B cell (primary cell): ENCODE data around the gene HBS1L. TPM values are rescaled to one million over a fixed set of nuclear protein-coding genes. Genes with fewer than 3 reads are reported as not detected.

Experiments used
- ATAC-seq: fragments of 200-7000 bp; cut with Tn5 transposase; one replicate; pipeline ENCODE4 v1.10.0; 2021; ENCODE audit warnings: low read depth, mild to moderate bottlenecking, moderate number of reproducible peaks, moderate library complexity
- CTCF ChIA-PET: fragments of 350-600 bp; sonication (Branson Sonifier 250); formaldehyde crosslinking; loops from one replicate; lab custom pipeline; 2021; ENCODE audit warnings: antibody characterized with exemption, inconsistent platforms; lab: Charles Lee
- POLR2A ChIA-PET: fragments of 350-600 bp; sonication (Branson Sonifier 250); formaldehyde crosslinking; loops from one replicate; lab custom pipeline; 2021; ENCODE audit warnings: antibody characterized with exemption; lab: Charles Lee
- DNase-seq: peaks from one replicate; pipeline ENCODE4 v3.0.0; 2013
- H2AFZ ChIP-seq: 2 replicates; pipeline ENCODE4 v1.6.1; 2012; ENCODE audit warnings: mild to moderate bottlenecking, low read depth, low read length; ENCODE audit not compliant: insufficient read depth, poor library complexity, severe bottlenecking
- H3K27ac ChIP-seq, 2 donors: 1 replicate in 1 of 2; 2 replicates in 1 of 2; pipeline ENCODE4 v1.5.1; 2012 to 2013; ENCODE audit warnings: low read length in 2 of 2, mild to moderate bottlenecking in 2 of 2, moderate library complexity in 1 of 2
- H3K27me3 ChIP-seq, 4 experiments: fragments of 200-600 bp in 1 of 4; sonication (generic) in 1 of 4; replicated peaks in 1 of 4; 1 replicate in 2 of 4; 2 replicates in 2 of 4; pipeline versions ENCODE4 v1.6.1 to v1.7.0; 2013 to 2016; ENCODE audit warnings: low read length in 3 of 4, mild to moderate bottlenecking in 2 of 4, mixed read lengths in 1 of 4, moderate library complexity in 1 of 4; ENCODE audit not compliant: insufficient read depth in 4 of 4, control insufficient read depth in 3 of 4; ENCODE audit errors: control extremely low read depth in 1 of 4
- H3K36me3 ChIP-seq, 2 experiments: replicated peaks in 1 of 2; 1 replicate in 1 of 2; 2 replicates in 1 of 2; pipeline versions ENCODE4 v1.6.1 to v1.7.1; 2013; ENCODE audit warnings: low read length in 1 of 2; ENCODE audit not compliant: insufficient read depth in 2 of 2, control insufficient read depth in 1 of 2; ENCODE audit errors: control extremely low read depth in 1 of 2, extremely low read depth in 1 of 2
- H3K4me1 ChIP-seq, 2 donors: fragments of 200-600 bp in 1 of 2; sonication (generic) in 1 of 2; 1 replicate in 1 of 2; 2 replicates in 1 of 2; pipeline versions ENCODE4 v1.5.1 to v1.6.1; 2013 to 2017; ENCODE audit warnings: low read length in 2 of 2; ENCODE audit not compliant: control insufficient read depth in 2 of 2, insufficient read depth in 2 of 2
- H3K4me2 ChIP-seq: replicated peaks from 2 replicates; pipeline ENCODE3; 2012; ENCODE audit warnings: mild to moderate bottlenecking, low read depth, low read length; ENCODE audit not compliant: poor library complexity, severe bottlenecking
- H3K4me3 ChIP-seq, 5 experiments: fragments of 200-600 bp in 1 of 5; sonication (generic) in 1 of 5; 1 replicate in 3 of 5; 2 replicates in 2 of 5; pipeline versions ENCODE4 v1.5.1 to v1.7.0; 2011 to 2016; ENCODE audit warnings: low read length in 4 of 5, mild to moderate bottlenecking in 4 of 5, low read depth in 2 of 5, control low read depth in 1 of 5, moderate library complexity in 1 of 5; ENCODE audit not compliant: insufficient read depth in 1 of 5; ENCODE audit errors: control extremely low read depth in 1 of 5, extremely low read depth in 1 of 5
- H3K79me2 ChIP-seq: fragments of 200-600 bp; sonication (generic); one replicate; pipeline ENCODE4 v1.6.0; 2016; ENCODE audit warnings: low read length; ENCODE audit not compliant: control insufficient read depth, insufficient read depth
- H3K9ac ChIP-seq: fragments of 200-600 bp; sonication (generic); 2 replicates; pipeline ENCODE4 v1.6.1; 2017; ENCODE audit warnings: mild to moderate bottlenecking, low read length, moderate library complexity
- H3K9me3 ChIP-seq, 3 donors: one replicate each; pipeline versions ENCODE4 v1.6.1 to v1.7.1; 2013; ENCODE audit warnings: low read length in 2 of 3; ENCODE audit not compliant: control insufficient read depth in 2 of 3, insufficient read depth in 1 of 3; ENCODE audit errors: control extremely low read depth in 1 of 3
- H4K20me1 ChIP-seq: 2 replicates; pipeline ENCODE4 v1.6.0; 2012; ENCODE audit warnings: mild to moderate bottlenecking, low read length; ENCODE audit not compliant: insufficient read depth, control insufficient read depth, poor library complexity, severe bottlenecking
- H3K27ac Mint-ChIP-seq: one replicate; pipeline ENCODE4 v1.8.0; 2021; ENCODE audit warnings: mixed read lengths
- H3K27me3 Mint-ChIP-seq: one replicate; pipeline ENCODE4 v1.8.0; 2021; ENCODE audit warnings: mixed read lengths
- H3K4me1 Mint-ChIP-seq: one replicate; pipeline ENCODE4 v1.8.0; 2021; ENCODE audit warnings: mixed read lengths
- H3K4me3 Mint-ChIP-seq: one replicate; pipeline ENCODE4 v1.8.0; 2021; ENCODE audit warnings: mixed read lengths
- H3K9me3 Mint-ChIP-seq: one replicate; pipeline ENCODE4 v1.8.0; 2022; ENCODE audit warnings: mixed read lengths; ENCODE audit not compliant: insufficient read depth
- CTCF ChIP-seq: fragments of 200-600 bp; IDR thresholded peaks from one replicate; pipeline ENCODE4 v1.8.0; 2022; ENCODE audit warnings: antibody characterized with exemption, mild to moderate bottlenecking
- EZH2 ChIP-seq: IDR thresholded peaks from 2 replicates; pipeline ENCODE4 v1.6.1; 2012; ENCODE audit warnings: borderline replicate concordance, low read depth, mild to moderate bottlenecking, moderate library complexity, low read length; ENCODE audit not compliant: insufficient read depth, poor library complexity, severe bottlenecking
- WGBS: methylation state at CpG from one replicate; pipeline ENCODE4 v1.1.5; 2013; ENCODE audit warnings: missing lambda C conversion rate; ENCODE audit not compliant: insufficient coverage; 5-methylcytosine and 5-hydroxymethylcytosine counted together
- intact Hi-C: fragments of 100-400 bp; cut with micrococcal nuclease; formaldehyde crosslinking; loops from one replicate; pipeline ENCODE4 v1.10.0; 2022
- polyA plus RNA-seq: library from polyadenylated mRNA; depleted of rRNA; stranded (reverse); fragments of >200 nt; gene quantifications from 2 replicates; pipeline ENCODE4 v1.2.3, GENCODE V29; 2012
- total RNA-seq, 2 donors: library from RNA; stranded (reverse); fragments of 120-200 nt in 1 of 2; gene quantifications; 1 replicate in 1 of 2; 2 replicates in 1 of 2; pipeline versions ENCODE4 v1.2.3 to v1.2.4, GENCODE V29; 2013 to 2022

Gene HBS1L
- total and polyA plus RNA-seq, 2 donors (not counting 1 experiment from before 2014, with no cell fraction given), result 10.3 to 58.2 TPM

- peaks cover 12% of the 10 kb centered on the region for H3K4me1 Mint-ChIP-seq
- no peak for ATAC-seq
- no peak overlapping the region for H3K4me3 ChIP-seq
- H3K79me2 ChIP-seq, result peaks cover 16% of the 10 kb centered on the region
- H3K9me3 ChIP-seq, result no peaks in the 10 kb centered on the region
- no peak overlapping the region for H3K9ac ChIP-seq
- no peaks in the 10 kb centered on the region for H3K27me3 ChIP-seq
- no peak overlapping the region for H3K27ac ChIP-seq
- no peak overlapping the region for H2AFZ ChIP-seq
- TF ChIP-seq CTCF (no peak), EZH2 (no peak)
- H3K36me3 ChIP-seq, result peaks cover 0 to 3% of the 10 kb centered on the region in 2 experiments
- POLR2A ChIA-PET, result no interaction called here
- no peak for DNase-seq
- H4K20me1 ChIP-seq, result no peaks in the 10 kb centered on the region
- no peak overlapping the region for H3K4me2 ChIP-seq
- CTCF ChIA-PET, result no interaction called here
- no peaks in the 10 kb centered on the region for H3K4me1 ChIP-seq
- WGBS, result 88% methylated on average over 1 of the region's 2 CpGs
- no peak overlapping the region for H3K4me3 Mint-ChIP-seq
- H3K9me3 Mint-ChIP-seq, result no peaks in the 10 kb centered on the region
- intact Hi-C loops, result no loop called here
- H3K27me3 Mint-ChIP-seq, result no peaks in the 10 kb centered on the region
- H3K27ac Mint-ChIP-seq, result no peak overlapping the region
Measured at GRCh38 chr6:135018052-135018451, 36.6 kb downstream of the HBS1L start.

GRCh38 chr6:135014353-135014832 lies 40.2 kb downstream of the HBS1L start:
- Mint-ChIP-seq H3K4me3 (no peak overlapping the region), H3K27ac (no peak overlapping the region), H3K27me3 (no peaks in the 10 kb centered on the region), H3K4me1 (peaks cover 12% of the 10 kb centered on the region), H3K9me3 (no peaks in the 10 kb centered on the region)
- no peak for TF ChIP-seq CTCF
- no peak for TF ChIP-seq EZH2
- intact Hi-C loops, result no loop called here
- H3K9ac ChIP-seq, result no peak overlapping the region
- no peaks in the 10 kb centered on the region for H3K4me1 ChIP-seq
- peaks cover 3% of the 10 kb centered on the region in 2 experiments for H3K36me3 ChIP-seq
- no peaks in the 10 kb centered on the region for H3K9me3 ChIP-seq
- DNase-seq, result no peak
- H3K27me3 ChIP-seq, result no peaks in the 10 kb centered on the region
- no peak overlapping the region for H3K4me2 ChIP-seq
- POLR2A ChIA-PET, result no interaction called here
- WGBS, result 83% methylated on average over 1 of the region's 4 CpGs
- H2AFZ ChIP-seq, result no peak overlapping the region
- no peaks in the 10 kb centered on the region for H4K20me1 ChIP-seq
- H3K4me3 ChIP-seq, result no peak overlapping the region
- no peak for ATAC-seq
- CTCF ChIA-PET, result no interaction called here
- H3K27ac ChIP-seq, result no peak overlapping the region
- peaks cover 12% of the 10 kb centered on the region for H3K79me2 ChIP-seq
